G401.6 (cell line): Measurements from ENCODE around the gene COPS4.
"Not testable (repeated sequence)": the region's sequence is repeated elsewhere in the genome, so short reads cannot be mapped to it uniquely, and the experiment has no call there.

Source experiments
- FAIRE-seq: peaks from 2 replicates; lab custom pipeline; 2012; peaks lifted over from hg19 to GRCh38; lab: Jason Lieb, UNC

COPS4 gene

DNA sequence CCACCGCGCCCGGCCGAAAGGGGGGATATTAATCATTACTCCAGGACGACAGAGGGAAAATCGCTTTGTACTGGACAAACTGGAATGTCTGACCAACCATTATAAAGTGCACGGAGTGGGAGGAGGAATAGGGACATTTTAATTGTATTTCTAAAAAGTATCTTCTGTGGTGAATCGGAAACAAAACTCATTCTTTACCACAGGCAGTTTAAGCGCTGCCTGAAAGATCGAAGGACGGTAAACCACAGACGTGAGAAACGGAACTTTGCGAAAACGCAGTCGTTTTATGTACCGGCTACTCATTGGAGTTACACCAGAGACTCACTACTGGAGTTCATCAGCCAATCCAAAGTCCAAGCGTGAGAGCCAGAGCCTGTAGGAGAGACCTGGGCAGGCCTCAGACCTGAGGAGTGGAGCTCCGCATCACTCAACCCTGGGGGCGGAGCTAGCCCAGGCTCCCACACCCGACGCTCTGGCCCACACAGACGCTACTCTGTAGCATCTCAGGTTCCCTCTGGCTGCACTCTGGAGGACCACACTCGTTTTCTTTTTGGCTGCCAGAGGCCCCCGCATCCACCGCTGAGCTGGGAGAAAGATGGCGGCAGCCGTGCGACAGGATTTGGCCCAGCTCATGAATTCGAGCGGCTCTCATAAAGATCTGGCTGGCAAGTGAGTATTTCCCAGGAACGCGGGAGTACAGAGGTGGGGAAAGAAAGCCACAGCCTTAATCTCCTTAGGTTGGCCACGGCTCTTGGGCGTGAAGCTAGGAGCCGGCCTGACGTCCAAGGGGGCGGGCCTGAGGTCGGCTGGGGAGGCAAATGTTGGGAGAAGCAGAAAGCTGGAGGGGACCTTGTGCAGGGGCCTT is at the start of gene COPS4:
COPS4 (plus strand) TSS at position 554 of the 865 bp plus-strand sequence; CDS start at position 596, 42 bp downstream.
- peak; percentile 99 for FAIRE-seq

DNA sequence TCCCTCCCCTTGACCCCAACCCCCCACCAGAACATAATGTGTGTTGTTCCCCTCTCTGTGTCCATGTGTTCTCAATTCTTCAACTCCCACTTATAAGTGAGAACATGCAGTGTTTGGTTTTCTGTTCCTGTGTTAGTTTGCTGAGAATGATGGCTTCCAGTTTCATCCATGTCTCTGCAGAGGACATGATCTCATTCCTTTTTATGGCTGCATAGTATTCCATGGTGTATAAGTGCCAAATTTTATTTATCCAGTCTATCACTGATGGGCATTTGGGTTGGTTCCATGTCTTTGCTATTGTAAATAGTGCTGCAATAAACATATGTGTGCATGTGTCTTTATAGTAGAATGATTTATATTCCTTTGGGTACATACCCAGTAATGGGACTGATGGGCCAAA is 47.5 kb upstream of the COPS4 start:
- not testable (repeated sequence) for FAIRE-seq

DNA sequence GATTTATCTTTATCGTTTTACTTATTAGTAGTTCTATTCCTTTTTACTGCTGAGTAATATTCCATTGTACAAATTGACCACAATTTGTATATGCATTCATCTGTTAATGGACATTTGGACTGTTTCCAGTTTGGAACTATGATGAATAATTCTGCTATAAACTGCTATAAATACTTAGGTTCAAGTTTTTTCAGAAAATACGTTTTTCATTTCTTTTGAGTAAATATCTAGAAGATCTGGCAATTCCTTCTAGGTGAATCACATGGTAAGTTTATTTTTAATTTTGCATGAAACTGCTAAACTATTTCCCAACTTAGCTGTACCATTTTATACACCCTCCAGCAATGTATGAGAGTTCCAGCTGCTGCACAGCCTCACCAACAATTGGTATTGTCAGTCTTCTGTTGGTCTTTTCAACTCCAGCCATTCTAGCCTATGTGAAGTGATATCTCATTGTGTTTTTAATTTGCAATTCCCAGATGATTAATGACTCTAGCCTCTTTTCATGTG is 46.6 kb upstream of the COPS4 start:
- no peak for FAIRE-seq

DNA sequence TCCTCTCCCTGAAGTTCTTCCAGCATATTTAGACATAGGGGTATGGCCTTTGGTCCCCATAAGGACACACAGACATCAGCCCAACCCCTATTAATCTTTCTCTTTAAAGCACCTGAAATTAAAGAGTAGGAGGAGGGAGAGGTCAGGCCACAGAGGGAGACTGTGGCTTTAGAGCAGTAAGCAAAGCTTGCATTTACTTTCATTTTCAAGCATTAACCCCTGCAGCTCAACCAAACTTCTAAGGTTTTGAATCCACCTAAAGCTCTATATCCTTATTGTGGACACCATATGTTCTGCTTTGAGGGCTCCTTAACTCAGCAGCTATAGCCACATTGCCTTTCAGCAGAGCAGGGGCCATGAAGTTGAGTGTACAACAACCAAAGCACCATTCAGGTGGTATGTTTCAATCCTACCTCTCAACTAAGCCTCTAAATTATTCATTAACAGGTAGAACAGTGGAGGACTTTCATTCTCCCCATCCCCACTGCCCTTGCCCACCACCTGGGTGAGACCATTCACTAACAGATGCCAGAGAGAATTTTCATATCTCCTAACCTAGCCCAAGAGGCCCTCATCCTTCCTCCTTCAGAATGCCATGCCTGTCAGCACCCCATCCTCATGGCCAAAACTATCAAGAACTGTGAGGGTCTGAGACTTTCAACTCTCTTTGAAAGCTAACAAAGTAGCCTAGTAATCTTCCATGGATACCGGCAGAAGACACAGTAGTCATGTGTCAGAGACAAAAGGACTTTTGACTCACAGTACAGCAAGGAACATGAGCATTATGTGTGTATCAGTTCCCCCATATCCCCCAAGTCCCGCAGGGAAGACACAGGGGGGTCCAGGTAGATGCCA is 45.2 kb upstream of the COPS4 start:
- no peak for FAIRE-seq

DNA sequence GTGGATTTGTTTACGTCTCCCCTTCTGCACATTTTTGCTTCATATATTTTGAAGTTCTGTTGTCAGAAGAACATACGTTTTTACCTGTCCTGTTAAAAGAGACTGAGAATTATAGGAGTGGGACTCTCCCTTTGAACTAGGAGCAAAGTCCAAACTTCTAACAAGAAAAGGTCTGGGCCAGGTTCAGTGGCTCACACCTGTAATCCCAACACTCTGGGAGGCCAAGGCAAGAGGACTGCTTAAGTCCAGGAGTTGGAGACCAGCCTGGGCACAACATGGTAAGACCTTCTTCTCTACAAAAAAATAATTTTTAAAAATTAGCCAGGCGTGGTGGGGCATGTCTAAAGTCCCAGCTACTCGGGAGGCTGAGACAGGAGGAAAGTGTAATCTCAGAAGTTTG is 40.1 kb upstream of the COPS4 start:
- no peak for FAIRE-seq

DNA sequence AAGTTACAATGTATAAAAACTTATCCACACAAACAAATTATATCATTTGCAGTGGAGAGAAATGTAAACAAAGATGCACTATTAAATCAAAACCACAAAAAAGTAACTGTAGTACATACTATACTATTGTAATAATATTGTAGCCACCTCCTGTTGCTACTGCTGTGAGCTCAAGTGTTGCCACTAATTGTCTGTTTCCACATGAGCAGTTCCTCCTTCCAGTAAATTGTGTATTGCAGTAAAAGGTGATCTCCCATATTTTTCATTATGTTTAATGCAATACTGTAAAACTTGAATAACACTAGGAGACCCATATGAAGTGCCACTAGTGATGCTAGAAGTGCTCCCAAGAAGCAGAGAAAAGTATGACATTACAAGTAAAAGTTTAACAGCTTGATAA is 36.1 kb upstream of the COPS4 start:
- no peak for FAIRE-seq

DNA sequence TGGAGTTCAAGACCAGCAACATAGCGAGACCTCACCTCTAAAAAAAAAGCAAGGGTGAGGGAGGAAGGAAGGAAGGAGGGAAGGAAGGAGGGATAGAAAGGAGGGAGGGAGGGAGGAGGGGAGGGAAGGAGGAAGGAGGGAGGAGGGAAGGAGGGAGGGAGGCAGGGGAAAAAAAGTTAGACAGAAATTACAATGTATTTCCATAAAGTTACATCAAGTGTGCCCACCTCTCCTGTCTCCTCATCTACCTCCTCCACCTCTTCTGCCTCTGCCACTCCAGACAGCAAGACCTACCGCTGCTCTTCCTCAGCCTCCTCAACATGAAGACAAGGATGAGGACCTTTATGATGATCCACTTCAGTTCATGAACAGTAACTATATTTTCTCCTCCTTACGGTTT is 32.7 kb upstream of the COPS4 start:
- FAIRE-seq: no peak

DNA sequence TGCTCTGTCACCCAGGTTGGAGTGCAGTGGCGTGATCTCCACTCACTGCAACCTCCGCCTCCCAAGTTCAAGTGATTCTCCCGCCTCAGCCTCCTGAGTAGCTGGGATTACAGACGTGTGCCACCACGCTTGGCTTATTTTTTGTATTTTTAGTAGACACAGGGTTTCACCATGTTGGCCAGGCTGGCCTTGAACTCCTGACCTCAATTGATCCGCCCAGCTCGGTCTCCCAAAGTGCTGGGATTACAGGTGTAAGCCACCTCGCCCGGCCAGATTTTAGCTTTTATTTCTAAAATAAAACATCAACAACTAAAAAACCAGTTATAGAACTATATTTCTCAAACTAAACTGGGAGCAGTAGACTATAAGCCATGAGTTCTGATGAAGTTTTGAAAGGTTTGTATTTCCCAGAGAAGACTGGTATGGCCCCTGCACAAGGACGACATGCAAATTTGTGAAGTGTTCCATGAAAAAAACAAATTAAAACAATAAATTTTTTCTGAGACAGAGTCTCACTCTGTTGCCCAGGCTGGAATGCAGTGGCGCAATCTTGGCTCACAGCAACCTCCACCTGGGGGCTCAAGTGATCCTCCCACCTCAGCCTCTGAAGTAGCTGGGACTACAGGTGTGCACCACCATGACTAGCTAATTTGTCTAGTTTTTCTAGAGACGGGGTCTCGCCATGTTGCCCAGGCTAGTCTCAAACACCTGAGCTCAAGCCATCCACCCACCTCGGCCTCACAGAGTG is 31.8 kb upstream of the COPS4 start:
- FAIRE-seq: not testable (repeated sequence)

DNA sequence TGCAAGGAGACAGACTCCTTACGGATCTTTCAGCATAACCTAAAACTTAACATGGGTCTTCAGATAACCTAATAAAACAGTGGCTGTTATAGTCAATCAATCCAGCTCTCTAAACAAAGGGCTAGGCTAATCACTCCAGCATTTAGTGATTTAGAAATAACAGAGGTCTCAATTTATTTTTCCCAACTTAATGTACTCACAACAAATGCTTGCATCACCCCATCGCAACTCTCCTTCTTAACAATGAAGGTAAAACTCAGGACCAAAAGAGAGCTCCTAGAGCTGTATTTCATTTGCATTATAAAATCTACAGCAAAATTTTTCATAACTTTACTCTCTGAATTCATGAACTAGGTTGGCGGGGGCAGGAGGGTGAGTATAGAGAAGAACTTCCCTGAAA is 25.5 kb upstream of the COPS4 start:
- FAIRE-seq: no peak

DNA sequence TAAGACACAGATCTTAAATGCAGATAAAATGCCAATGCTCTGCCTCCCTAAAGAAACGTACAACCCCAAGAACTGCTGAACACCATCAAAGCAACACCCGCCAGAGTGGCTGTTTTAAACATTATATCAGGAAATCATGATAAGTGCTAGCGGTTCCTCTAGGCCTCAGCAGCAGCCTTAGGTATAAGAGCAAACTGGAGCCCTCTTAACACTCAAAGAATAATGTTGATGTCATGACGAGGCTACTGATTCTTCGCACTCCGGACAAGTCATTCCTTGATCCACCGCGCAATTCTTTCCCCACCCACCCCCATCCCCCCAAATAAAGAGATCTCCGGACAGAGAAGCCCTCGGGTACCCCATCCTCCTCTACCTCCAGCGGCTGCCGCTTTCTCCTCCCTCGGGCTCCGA is 24.9 kb upstream of the COPS4 start:
- FAIRE-seq: no peak

DNA sequence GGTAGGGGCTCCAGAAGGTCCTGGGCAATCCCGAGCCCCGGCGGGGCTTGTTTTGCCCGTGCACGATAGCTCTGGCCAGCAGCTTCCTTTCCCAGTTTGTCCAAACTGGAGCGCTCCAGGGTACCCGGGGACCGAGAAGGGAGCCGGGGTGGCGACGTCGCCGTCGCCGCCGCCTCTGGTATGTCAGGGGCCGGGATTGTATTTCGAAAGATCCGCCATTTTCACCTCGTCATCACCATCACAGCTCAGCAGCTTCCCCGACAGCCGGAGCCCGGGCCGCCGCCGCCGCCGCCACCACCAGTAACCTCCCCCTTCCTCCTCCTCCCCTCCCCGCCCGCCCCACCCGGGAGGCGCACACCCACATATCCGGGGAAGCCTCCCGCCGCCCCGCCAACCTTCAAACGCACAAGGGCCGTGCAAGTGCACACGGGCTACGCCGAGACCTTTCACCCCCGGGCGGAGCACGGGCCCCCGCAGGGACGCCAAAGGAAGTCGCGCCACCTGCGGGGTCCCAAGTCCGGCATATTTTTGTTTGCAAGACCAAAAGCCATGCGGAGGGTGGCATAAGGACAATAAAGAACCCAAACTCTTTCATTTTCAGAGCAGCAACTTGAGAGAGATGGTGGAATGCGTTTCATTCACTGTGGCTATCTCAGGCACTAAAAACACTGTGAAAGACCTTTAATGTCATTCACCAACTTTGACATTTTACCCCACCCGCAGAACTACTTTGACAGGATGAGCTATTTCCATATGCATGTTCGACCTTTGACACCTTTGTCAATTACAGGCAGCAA is 24.3 kb upstream of the COPS4 start, which contains the start of gene LIN54:
LIN54 (minus strand) TSS at position 302 of the 797 bp plus-strand sequence. CDS start 25,979 bp downstream, outside the sequence.
- no peak for FAIRE-seq

DNA sequence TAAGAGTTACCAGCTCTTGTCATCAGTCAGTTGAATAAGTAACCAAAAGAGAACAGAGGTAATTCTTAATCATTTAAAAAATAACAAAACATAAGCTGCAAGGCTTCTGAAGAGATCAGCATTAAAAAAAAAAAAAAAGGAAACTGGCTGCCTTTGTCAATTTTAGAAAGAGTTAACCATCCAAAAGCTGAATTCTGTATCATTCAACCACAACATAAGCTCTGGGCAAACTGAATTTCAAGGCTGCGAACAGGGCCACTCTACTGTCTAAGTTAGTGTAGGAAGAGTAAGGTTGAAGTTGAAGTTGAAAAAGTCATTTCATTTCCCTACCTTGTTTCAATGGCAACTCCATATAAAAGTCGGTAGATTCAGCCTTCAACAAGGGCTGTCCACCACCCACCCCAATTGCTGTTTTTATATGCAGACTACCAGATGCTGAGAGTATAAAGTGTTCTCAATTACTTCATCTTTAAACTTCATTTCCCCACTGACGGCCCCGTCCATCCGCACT is 23.2 kb upstream of the COPS4 start:
- FAIRE-seq: peak; percentile 30

DNA sequence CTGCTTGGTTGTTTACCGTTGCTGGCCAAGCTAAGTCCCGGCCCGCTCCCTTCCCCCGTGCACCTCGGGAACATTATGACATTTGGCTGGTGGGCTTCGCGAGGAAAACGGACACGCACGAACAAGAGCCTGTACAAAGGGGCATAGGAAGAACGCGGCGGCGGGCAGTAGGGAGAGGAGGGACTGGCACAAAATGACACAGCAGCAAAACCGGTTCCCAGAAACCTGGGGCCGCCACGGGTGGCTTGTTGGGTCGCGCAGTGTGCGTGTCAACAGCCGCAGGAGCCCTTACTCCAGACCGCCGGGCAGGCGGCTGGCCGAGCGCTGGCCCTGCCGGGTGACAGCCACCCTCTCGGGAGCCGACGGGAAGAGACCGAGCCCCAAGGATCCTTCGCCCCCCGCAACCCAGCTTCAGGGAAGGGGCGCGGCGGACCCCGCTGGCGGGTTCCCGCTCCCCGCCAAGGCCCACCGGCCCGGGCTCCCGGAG is 22.7 kb upstream of the COPS4 start:
- FAIRE-seq: no peak

DNA sequence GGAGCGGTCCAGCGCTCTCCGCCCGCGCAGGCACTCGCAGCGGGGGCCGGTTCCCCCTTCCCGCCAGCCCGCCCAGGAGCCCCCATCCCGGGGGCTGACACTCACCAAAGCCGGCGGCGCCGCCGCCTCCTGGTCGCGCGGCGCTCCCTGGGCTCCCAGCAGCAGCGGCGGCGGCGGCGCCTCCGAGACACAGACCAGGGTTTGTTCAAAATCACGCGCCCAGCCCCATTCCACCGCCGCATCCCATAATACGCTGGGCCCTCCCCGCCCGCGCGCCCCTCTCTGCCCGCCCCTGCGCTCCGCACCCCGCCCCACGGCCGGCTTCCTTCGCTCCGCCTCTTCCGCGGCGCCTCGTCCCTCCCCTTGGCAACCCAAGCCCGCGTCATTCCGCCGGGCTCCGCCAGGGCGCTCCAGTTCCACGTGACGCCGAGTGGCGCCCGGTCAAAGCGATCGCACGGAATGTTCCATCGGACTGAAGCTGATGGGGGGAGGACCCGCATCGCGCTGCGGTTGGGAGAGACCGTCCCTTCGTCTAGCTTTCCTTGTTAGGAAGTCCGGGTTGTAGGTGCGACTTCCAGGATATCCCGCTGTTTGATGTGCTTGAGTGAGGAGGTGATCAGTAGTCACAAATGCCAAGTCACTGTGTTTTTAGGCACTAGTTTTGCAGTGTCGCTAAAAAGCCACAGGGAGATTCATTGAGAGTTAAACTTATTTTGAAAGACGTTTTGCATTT is 22.1 kb upstream of the COPS4 start:
- peak; percentile 96 for FAIRE-seq

DNA sequence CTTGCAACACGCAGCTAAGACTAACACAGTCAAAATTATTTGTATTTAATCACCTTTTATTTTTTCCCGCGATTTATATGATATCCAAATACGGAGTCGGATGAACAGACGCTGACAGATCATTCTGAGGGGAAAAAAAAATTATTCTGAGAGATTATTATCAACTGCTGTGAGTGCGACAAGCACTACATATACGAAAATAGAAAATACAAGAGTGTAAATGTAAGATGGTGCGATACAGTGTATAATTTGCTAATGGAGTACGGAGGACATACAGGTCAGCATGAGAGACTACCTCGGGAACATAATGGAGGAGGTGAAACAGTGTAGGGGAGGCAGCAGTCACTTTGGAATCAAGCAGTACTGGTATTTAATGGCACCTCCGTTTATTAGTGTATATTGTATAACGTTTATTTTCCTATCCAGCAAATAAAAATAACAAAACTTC is 21.5 kb upstream of the COPS4 start:
- FAIRE-seq: no peak

DNA sequence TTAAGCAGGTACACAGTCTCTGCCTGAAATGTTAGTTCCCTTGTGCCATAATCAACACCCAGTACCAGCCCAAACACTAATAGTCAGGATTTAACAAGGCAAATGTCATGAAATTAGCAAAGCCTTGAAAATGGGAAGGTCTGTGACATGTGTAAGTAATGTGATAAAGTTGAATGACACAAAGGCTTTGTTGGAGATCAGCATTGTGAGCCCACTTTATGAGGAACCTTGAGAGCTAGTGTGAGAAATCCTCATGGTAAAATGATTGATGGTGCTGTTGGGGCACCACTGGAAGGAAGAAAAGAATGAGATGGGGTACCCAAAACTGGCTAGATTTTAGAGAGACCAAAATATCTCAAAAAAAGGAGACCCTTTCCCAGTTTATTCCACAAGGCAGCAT is 21.1 kb upstream of the COPS4 start:
- FAIRE-seq: no peak

DNA sequence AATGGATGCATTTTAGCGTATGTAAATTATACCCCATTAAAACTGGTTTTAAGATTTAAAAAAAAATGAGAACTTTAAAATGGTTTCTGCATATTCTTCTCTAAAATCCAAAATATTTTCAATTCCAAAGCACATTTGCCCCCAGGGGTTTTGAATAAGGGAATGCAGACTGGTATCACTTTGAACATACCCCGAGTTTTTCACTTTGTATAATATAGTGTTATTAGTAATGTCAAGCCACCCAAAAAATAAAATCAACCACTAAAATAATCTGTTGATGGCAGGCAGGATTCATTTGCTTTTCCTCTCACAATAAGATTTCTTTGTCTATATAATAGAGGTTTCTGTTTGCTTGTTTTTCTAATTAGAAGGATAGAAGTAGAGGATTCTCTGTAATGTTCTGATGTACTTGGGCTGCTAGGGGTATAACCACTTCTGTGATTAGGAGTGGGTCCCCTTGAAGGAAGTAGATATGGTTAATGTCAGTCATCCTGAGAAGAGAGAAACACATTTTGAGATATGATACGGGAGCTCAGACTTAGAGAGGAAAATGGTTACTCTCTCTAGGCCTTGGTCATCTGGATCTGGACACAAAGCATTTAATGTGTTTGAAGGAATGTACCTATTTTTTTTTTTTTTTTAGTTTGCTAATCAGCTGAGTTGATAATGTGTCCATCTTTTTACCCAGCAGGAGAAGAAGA is 15.0 kb upstream of the COPS4 start:
- no peak for FAIRE-seq

DNA sequence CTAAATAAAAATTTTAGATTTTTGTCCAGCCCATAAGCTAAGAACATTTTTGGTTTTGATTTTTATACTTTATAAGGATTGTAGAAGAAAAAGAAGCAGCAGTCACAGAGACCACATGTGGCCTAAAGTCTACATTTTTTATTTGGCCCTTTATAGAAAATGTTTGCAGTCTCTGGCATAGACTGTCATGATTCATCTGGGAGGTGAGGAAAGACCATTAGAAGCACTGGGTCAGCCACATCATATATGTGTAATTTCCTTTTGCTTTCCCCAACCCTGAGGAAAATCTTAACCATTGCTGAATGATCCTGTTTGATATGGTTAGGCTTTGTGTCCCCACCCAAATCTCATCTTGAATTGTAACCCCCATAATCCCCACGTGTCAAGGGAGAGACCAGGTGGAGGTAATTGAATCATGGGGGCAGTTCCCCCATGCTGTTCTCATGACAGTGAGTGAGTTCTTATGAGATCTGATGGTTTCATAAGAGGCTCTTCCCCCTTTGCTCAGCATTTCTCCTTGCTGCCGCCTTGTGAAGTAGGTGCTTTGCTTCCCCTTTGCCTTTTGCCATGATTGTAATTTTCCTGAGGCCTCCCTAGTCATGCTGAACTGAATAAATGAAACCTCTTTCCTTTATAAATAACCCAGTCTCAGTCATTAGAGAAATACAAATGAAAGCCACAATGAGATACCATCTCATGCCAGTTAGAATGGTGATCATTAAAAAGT is 12.1 kb upstream of the COPS4 start:
- no peak for FAIRE-seq

DNA sequence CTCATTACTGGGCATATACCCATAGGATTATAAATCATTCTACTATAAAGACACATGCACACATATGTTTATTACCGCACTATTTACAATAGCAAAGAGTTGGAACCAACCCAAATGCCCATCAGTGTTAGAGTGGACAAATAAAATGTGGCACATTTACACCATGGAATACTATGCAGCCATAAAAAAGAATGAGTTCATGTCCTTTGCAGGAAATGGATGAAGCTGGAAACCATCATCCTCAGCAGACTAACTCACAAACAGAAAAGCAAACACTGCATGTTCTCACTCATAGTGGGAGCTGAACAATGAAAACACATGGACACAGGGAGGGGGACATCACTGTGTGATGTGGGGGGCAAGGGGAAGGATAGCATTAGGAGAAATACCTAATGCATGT is 11.4 kb upstream of the COPS4 start:
- not testable (repeated sequence) for FAIRE-seq
